Activated T-helper 1 cell treated with anti-CD3 and anti-CD28 coated beads, Interleukin-12 subunit alpha, Interleukin-12 subunit beta, Interleukin-2, Interleukin-4 antibody, amounts not matched to agents 30 ng/mL and 10 ng/mL and 1 ng/mL, durations not matched to agents 14 hours and 24 hours and 36 hours (primary cell): ENCODE results near the gene OR52R1. TPM values are rescaled to one million over a fixed set of nuclear protein-coding genes. Genes with fewer than 3 reads are reported as not detected.

Source experiments
- DNase-seq: peaks from one replicate; pipeline ENCODE4 v3.0.0; 2021; ENCODE audit warnings: low spot score
- H3K27ac Mint-ChIP-seq: one replicate; pipeline ENCODE4 v1.8.0; 2021; ENCODE audit warnings: mild to moderate bottlenecking, mixed read lengths
- H3K27me3 Mint-ChIP-seq: one replicate; pipeline ENCODE4 v1.8.0; 2022; ENCODE audit warnings: mild to moderate bottlenecking, moderate library complexity, mixed read lengths; ENCODE audit not compliant: insufficient read depth
- H3K36me3 Mint-ChIP-seq: one replicate; pipeline ENCODE4 v1.8.0; 2021; ENCODE audit warnings: low read depth, mixed read lengths
- H3K4me1 Mint-ChIP-seq: one replicate; pipeline ENCODE4 v1.8.0; 2021; ENCODE audit warnings: low read depth, mixed read lengths
- H3K4me3 Mint-ChIP-seq: one replicate; pipeline ENCODE4 v1.8.0; 2021; ENCODE audit warnings: mild to moderate bottlenecking, moderate library complexity, mixed read lengths
- H3K9me3 Mint-ChIP-seq: one replicate; pipeline ENCODE4 v1.8.0; 2021; ENCODE audit warnings: mixed read lengths
- intact Hi-C: fragments of 100-400 bp; cut with micrococcal nuclease; formaldehyde crosslinking; loops from one replicate; pipeline ENCODE4 v1.15.1; 2024
- total RNA-seq: library from RNA; stranded (reverse); gene quantifications from 2 replicates; pipeline ENCODE4 v1.2.3, GENCODE V29; 2022

The OR52R1 gene
- total RNA-seq, 1 donor from 2014 or later = not detected

DNA sequence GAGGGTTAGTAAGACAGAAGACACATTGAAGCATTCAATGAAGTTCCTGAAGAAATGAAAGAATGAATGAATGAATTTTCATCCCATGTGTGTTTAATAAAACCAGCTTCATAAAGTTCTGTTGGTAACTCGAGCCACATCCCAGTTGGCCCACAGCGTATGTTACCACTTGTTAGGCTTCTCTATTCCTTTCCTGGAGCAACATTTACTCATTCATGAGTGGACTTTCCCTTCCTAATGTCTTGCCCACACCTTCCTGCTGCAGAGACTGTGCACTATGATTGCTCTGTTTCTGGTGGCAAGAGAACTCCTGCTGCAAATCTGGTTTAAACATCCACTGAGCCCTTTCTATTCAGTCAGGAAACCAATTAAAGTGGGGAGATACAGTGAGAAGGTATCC lies 7.0 kb downstream of the OR52R1 start:
- Mint-ChIP-seq H3K36me3 (no peaks in the 10 kb centered on the region), H3K27ac (no peak overlapping the region), H3K27me3 (no peaks in the 10 kb centered on the region), H3K4me1 (no peaks in the 10 kb centered on the region), H3K4me3 (no peak overlapping the region), H3K9me3 (no peaks in the 10 kb centered on the region)
- intact Hi-C loops = no loop called here
- no peak for DNase-seq

GRCh38 chr11:4782454-4782853 lies 21.7 kb downstream of the OR52R1 start:
- Mint-ChIP-seq H3K4me3 (no peak overlapping the region), H3K27ac (no peak overlapping the region), H3K27me3 (no peaks in the 10 kb centered on the region), H3K4me1 (no peaks in the 10 kb centered on the region), H3K36me3 (no peaks in the 10 kb centered on the region), H3K9me3 (peaks cover 3% of the 10 kb centered on the region)
- DNase-seq = no peak
- intact Hi-C loops = no loop called here

DNA sequence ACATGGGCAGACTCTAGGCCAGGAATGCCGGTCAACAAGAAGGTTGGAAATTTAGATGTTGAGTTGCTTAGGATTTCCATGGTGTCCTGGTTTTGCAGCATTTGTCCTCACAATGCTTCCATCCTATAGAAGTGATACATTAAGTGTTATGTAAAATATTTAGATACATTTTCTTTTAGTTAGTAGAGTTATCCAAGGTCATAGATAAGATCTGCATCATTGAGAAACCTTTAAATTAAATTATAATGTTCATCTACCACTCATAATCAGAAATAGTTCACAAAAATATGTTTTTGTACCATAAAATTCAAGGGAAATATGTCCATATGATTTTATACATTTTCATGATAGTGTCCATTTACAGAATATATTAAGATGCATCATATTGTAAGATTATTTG lies 34.3 kb downstream of the OR52R1 start, which contains the start of gene OR51F1:
Gene OR51F1, minus strand, starts transcription at position 101 of the 400 bp plus-strand sequence. Its CDS starts 0 bp downstream, at position 101.
- no peaks in the 10 kb centered on the region for H3K36me3 Mint-ChIP-seq
- no peak within 1 kb of the TSS for H3K27ac Mint-ChIP-seq
- no peak within 1 kb of the TSS for H3K4me3 Mint-ChIP-seq

GRCh38 chr11:4768094-4768493 lies 36.1 kb downstream of the OR52R1 start:
- Mint-ChIP-seq H3K4me1 (no peaks in the 10 kb centered on the region), H3K9me3 (no peaks in the 10 kb centered on the region), H3K27me3 (peaks cover 1% of the 10 kb centered on the region), H3K4me3 (no peak overlapping the region), H3K36me3 (no peaks in the 10 kb centered on the region), H3K27ac (no peak overlapping the region)
- no peak for DNase-seq
- intact Hi-C loops = no loop called here

More for the DNA sequence above, 34.3 kb downstream of the OR52R1 start, which contains the start of gene OR51F1:
- Mint-ChIP-seq H3K4me1 (no peaks in the 10 kb centered on the region), H3K27me3 (peaks cover 1% of the 10 kb centered on the region), H3K9me3 (no peaks in the 10 kb centered on the region)
- intact Hi-C loops = no loop called here
- no peak for DNase-seq

- no peak overlapping the region for H3K4me3 Mint-ChIP-seq
- no peak for DNase-seq
- no peak overlapping the region for H3K27ac Mint-ChIP-seq
- H3K36me3 Mint-ChIP-seq = no peaks in the 10 kb centered on the region
- no peaks in the 10 kb centered on the region for H3K4me1 Mint-ChIP-seq
- intact Hi-C loops = no loop called here
- no peaks in the 10 kb centered on the region for H3K9me3 Mint-ChIP-seq
- H3K27me3 Mint-ChIP-seq = peaks cover 1% of the 10 kb centered on the region
Measured at GRCh38 chr11:4766420-4767043, 37.6 kb downstream of the OR52R1 start.

- H3K4me1 Mint-ChIP-seq = no peaks in the 10 kb centered on the region
- H3K4me3 Mint-ChIP-seq = no peak overlapping the region
- H3K27ac Mint-ChIP-seq = no peak overlapping the region
- peaks cover 1% of the 10 kb centered on the region for H3K27me3 Mint-ChIP-seq
- no peaks in the 10 kb centered on the region for H3K36me3 Mint-ChIP-seq
- H3K9me3 Mint-ChIP-seq = no peaks in the 10 kb centered on the region
- intact Hi-C loops = no loop called here
- DNase-seq = no peak
Measured at GRCh38 chr11:4763096-4763495, 41.1 kb downstream of the OR52R1 start.

Other genes with a start within 250 kb of the OR52R1 start
- not detected in 2 replicates for gene OR52I2, start 222.6 kb downstream of the OR52R1 start, total RNA-seq
- gene OR52I1, start 210.3 kb downstream of the OR52R1 start, total RNA-seq = not detected in 2 replicates
- 8.2 and 9.4 TPM in 2 replicates for gene TRIM68, start 196.1 kb downstream of the OR52R1 start, total RNA-seq
- gene OR51D1, start 166.9 kb downstream of the OR52R1 start, total RNA-seq = not detected in 2 replicates
- gene OR51E1, start 160.4 kb downstream of the OR52R1 start, total RNA-seq = not detected in 2 replicates
- not detected in 2 replicates for gene OR51E2, start 106.5 kb downstream of the OR52R1 start, total RNA-seq
- not detected in 2 replicates for gene MMP26, start 99.6 kb downstream of the OR52R1 start, total RNA-seq
- not detected in 2 replicates for gene OR51F1, start 34.4 kb downstream of the OR52R1 start, total RNA-seq
- not detected in 2 replicates for gene OR51F2, start 16.9 kb upstream of the OR52R1 start, total RNA-seq
- not detected in 2 replicates for gene OR51S1, start 44.8 kb upstream of the OR52R1 start, total RNA-seq
- gene OR51T1, start 77.5 kb upstream of the OR52R1 start, total RNA-seq = not detected in 2 replicates
- not detected in 2 replicates for gene OR51A7, start 99.4 kb upstream of the OR52R1 start, total RNA-seq
- not detected in 2 replicates for gene OR51G2, start 115.0 kb upstream of the OR52R1 start, total RNA-seq
- gene OR51G1, start 120.0 kb upstream of the OR52R1 start, total RNA-seq = not detected in 2 replicates
- not detected in 2 replicates for gene OR51A4, start 143.2 kb upstream of the OR52R1 start, total RNA-seq
- gene OR51A2, start 151.3 kb upstream of the OR52R1 start, total RNA-seq = not detected in 2 replicates
- not detected in 2 replicates for gene OR51L1, start 190.5 kb upstream of the OR52R1 start, total RNA-seq
- not detected in 2 replicates for gene OR52J3, start 242.1 kb upstream of the OR52R1 start, total RNA-seq